IMR-90 (cell line): Measurements from ENCODE around the gene NFKBIA. TPM values are rescaled to one million over a fixed set of nuclear protein-coding genes. Genes with fewer than 3 reads are reported as not detected.

Experiments
- ATAC-seq: fragments of 200-7000 bp; cut with Tn5 transposase; 2 replicates; pipeline ENCODE4 v1.9.1; 2020; ENCODE audit warnings: low read depth, mild to moderate bottlenecking, moderate library complexity
- BruUV-seq: library from RNA; stranded (reverse); fragments of 400-500 nt; replicated peaks from 2 replicates; lab custom pipeline; 2021; lab: Mats Ljungman, UMichigan
- CTCF ChIA-PET: fragments of 300-600 bp; formaldehyde crosslinking; extraction: SDS; loops from one replicate; lab custom pipeline; 2021; ENCODE audit warnings: antibody characterized with exemption; lab: Yijun Ruan, JAX
- POLR2A ChIA-PET: fragments of 300-600 bp; sonication (Branson Sonifier 250); formaldehyde crosslinking; loops from one replicate; lab custom pipeline; 2022; ENCODE audit warnings: antibody characterized with exemption; ENCODE audit not compliant: unreplicated experiment; lab: Charles Lee
- DNase-seq: peaks from one replicate; pipeline ENCODE4 v3.0.0; 2013
- H2AFZ ChIP-seq: replicated peaks from 2 replicates; pipeline ENCODE3; 2013; ENCODE audit warnings: low read length, mild to moderate bottlenecking; ENCODE audit not compliant: poor library complexity
- H2AK5ac ChIP-seq: 2 replicates; pipeline ENCODE4 v1.6.1; 2013; ENCODE audit warnings: low read depth, low read length, inconsistent platforms
- H2AK9ac ChIP-seq: replicated peaks from 2 replicates; pipeline ENCODE3; 2013; ENCODE audit warnings: mild to moderate bottlenecking, low read depth, low read length, moderate library complexity; ENCODE audit not compliant: poor library complexity
- H2BK120ac ChIP-seq: 2 replicates; pipeline ENCODE4 v1.6.1; 2013; ENCODE audit warnings: low read depth, low read length, inconsistent platforms
- H2BK15ac ChIP-seq: 3 replicates; pipeline ENCODE4 v1.6.1; 2013; ENCODE audit warnings: low read depth, low read length, inconsistent platforms
- H2BK20ac ChIP-seq: 2 replicates; pipeline ENCODE4 v1.6.1; 2013; ENCODE audit warnings: low read depth, mild to moderate bottlenecking, inconsistent platforms, low read length, moderate library complexity
- H2BK5ac ChIP-seq: 2 replicates; pipeline ENCODE4 v1.6.1; 2013; ENCODE audit warnings: mild to moderate bottlenecking, low read depth, low read length, inconsistent platforms; ENCODE audit not compliant: poor library complexity, severe bottlenecking
- H3K14ac ChIP-seq: replicated peaks from 2 replicates; pipeline ENCODE4 v1.6.1; 2013; ENCODE audit warnings: low read depth, low read length, inconsistent platforms
- H3K18ac ChIP-seq: 2 replicates; pipeline ENCODE4 v1.6.1; 2013; ENCODE audit warnings: low read depth, low read length, control low read depth
- H3K23ac ChIP-seq: 2 replicates; pipeline ENCODE4 v1.6.1; 2013; ENCODE audit warnings: low read depth, low read length, inconsistent platforms
- H3K27ac ChIP-seq: 2 replicates; pipeline ENCODE4 v1.5.1; 2013; ENCODE audit warnings: mild to moderate bottlenecking, control low read depth, low read length; ENCODE audit not compliant: insufficient read depth
- H3K27me3 ChIP-seq: 2 replicates; pipeline ENCODE4 v1.6.1; 2013; ENCODE audit warnings: low read length; ENCODE audit not compliant: control insufficient read depth, insufficient read depth
- H3K36me3 ChIP-seq: 2 replicates; pipeline ENCODE4 v1.6.1; 2013; ENCODE audit warnings: low read length, mixed read lengths; ENCODE audit not compliant: control insufficient read depth, insufficient read depth
- H3K4ac ChIP-seq: 2 replicates; pipeline ENCODE4 v1.6.1; 2013; ENCODE audit warnings: low read depth, low read length, inconsistent platforms
- H3K4me1 ChIP-seq: 2 replicates; pipeline ENCODE4 v1.6.1; 2013; ENCODE audit warnings: low read length, mixed read lengths; ENCODE audit not compliant: control insufficient read depth, insufficient read depth
- H3K4me2 ChIP-seq: 2 replicates; pipeline ENCODE4 v1.6.1; 2013; ENCODE audit warnings: low read depth, mild to moderate bottlenecking, control low read depth, low read length, moderate library complexity
- H3K4me3 ChIP-seq: 2 replicates; pipeline ENCODE4 v1.5.1; 2013; ENCODE audit warnings: low read depth, mild to moderate bottlenecking, control low read depth, low read length, moderate library complexity; ENCODE audit not compliant: insufficient read depth
- H3K56ac ChIP-seq: 2 replicates; pipeline ENCODE4 v1.6.1; 2013; ENCODE audit warnings: low read length, inconsistent platforms; ENCODE audit not compliant: insufficient read depth; ENCODE audit errors: extremely low read depth
- H3K79me1 ChIP-seq, 2 experiments: 2 replicates each; pipeline ENCODE4 v1.6.1; 2013; ENCODE audit warnings: low read length in 2 of 2, inconsistent platforms in 1 of 2, low read depth in 1 of 2
- H3K9ac ChIP-seq: 2 replicates; pipeline ENCODE4 v1.6.1; 2013; ENCODE audit warnings: low read depth, low read length, control low read depth
- H3K9me1 ChIP-seq: 2 replicates; pipeline ENCODE4 v1.6.1; 2013; ENCODE audit warnings: low read length, inconsistent platforms; ENCODE audit not compliant: insufficient read depth
- H3K9me3 ChIP-seq: 2 replicates; pipeline ENCODE4 v1.6.1; 2013; ENCODE audit warnings: low read length; ENCODE audit not compliant: control insufficient read depth, insufficient read depth
- H4K20me1 ChIP-seq: 2 replicates; pipeline ENCODE4 v1.6.1; 2013; ENCODE audit warnings: low read length, inconsistent platforms; ENCODE audit not compliant: insufficient read depth
- H4K5ac ChIP-seq: 2 replicates; pipeline ENCODE4 v1.6.1; 2013; ENCODE audit warnings: mild to moderate bottlenecking, low read depth, low read length, control low read depth
- H4K8ac ChIP-seq, 2 experiments: 2 replicates each; pipeline ENCODE4 v1.6.1; 2013; ENCODE audit warnings: low read depth in 2 of 2, low read length in 2 of 2, control low read depth in 1 of 2, inconsistent platforms in 1 of 2
- H4K91ac ChIP-seq: 2 replicates; pipeline ENCODE4 v1.6.1; 2013; ENCODE audit warnings: low read depth, low read length, inconsistent platforms; ENCODE audit not compliant: insufficient read depth
- BHLHE40 ChIP-seq: fragments of 150-350 bp; IDR thresholded peaks from 2 replicates; pipeline ENCODE4 v1.6.1; 2016; ENCODE audit warnings: mild to moderate bottlenecking, low read depth, low read length
- CEBPB ChIP-seq: IDR thresholded peaks from 2 replicates; pipeline ENCODE4 v1.6.1; 2012; ENCODE audit warnings: low read depth, low read length, improper control_type of control experiment
- CHD1 ChIP-seq: IDR thresholded peaks from 2 replicates; pipeline ENCODE4 v1.6.1; 2012; ENCODE audit warnings: low read depth, low read length, improper control_type of control experiment
- FOS ChIP-seq: fragments of 150-350 bp; IDR thresholded peaks from 2 replicates; pipeline ENCODE4 v1.6.1; 2016; ENCODE audit warnings: low read depth, low read length
- MAZ ChIP-seq: IDR thresholded peaks from 2 replicates; pipeline ENCODE4 v1.6.1; 2012; ENCODE audit warnings: low read depth, mild to moderate bottlenecking, low read length, improper control_type of control experiment, moderate library complexity, borderline replicate concordance
- MXI1 ChIP-seq: IDR thresholded peaks from 2 replicates; pipeline ENCODE4 v1.6.1; 2012; ENCODE audit warnings: low read depth, mild to moderate bottlenecking, low read length, moderate library complexity, borderline replicate concordance
- NFE2L2 ChIP-seq: fragments of 150-350 bp; IDR thresholded peaks from 2 replicates; pipeline ENCODE4 v1.6.1; 2016; ENCODE audit warnings: low read depth, mild to moderate bottlenecking, low read length
- RAD21 ChIP-seq: IDR thresholded peaks from 2 replicates; pipeline ENCODE4 v1.6.1; 2012; ENCODE audit warnings: low read length, improper control_type of control experiment
- RCOR1 ChIP-seq: IDR thresholded peaks from 2 replicates; pipeline ENCODE4 v1.6.1; 2012; ENCODE audit warnings: mild to moderate bottlenecking, low read length, improper control_type of control experiment; ENCODE audit not compliant: insufficient replicate concordance
- RFX5 ChIP-seq: IDR thresholded peaks from 2 replicates; pipeline ENCODE4 v1.8.0; 2012; ENCODE audit warnings: low read depth, mild to moderate bottlenecking, low read length, moderate library complexity
- SMC3 ChIP-seq: fragments of 150-350 bp; IDR thresholded peaks from 2 replicates; pipeline ENCODE4 v1.6.1; 2016; ENCODE audit warnings: low read depth, mild to moderate bottlenecking, antibody characterized with exemption, low read length, moderate library complexity
- WGBS, 2 experiments: methylation state at CpG; one replicate each; pipeline versions ENCODE4 v1.1.5 to v1.1.7; 2013; ENCODE audit warnings: missing lambda C conversion rate in 2 of 2; ENCODE audit not compliant: insufficient read length in 1 of 2; ENCODE audit errors: extremely low coverage in 2 of 2; 5-methylcytosine and 5-hydroxymethylcytosine counted together
- dilution Hi-C: fragments of 300-500 bp; cut with HindIII; formaldehyde crosslinking; loops from one replicate; pipeline ENCODE4 v1.14.3; 2018; ENCODE audit warnings: low sequenced_read_pairs; ENCODE audit not compliant: unreplicated experiment
- in situ Hi-C: fragments of 300-500 bp; cut with MboI; formaldehyde crosslinking; loops from 3 replicates; pipeline ENCODE4 v1.14.3; 2019; ENCODE audit warnings: low sequenced_read_pairs, inconsistent platforms, mixed read lengths
- intact Hi-C: fragments of 100-400 bp; cut with micrococcal nuclease; formaldehyde crosslinking; loops from 2 replicates; pipeline ENCODE4 v1.10.0; 2022
- polyA plus RNA-seq, 3 experiments: library from polyadenylated mRNA; depleted of rRNA; stranded (reverse); fragments of >200 nt; gene quantifications; 2 replicates each; pipeline ENCODE4 v1.2.3, GENCODE V29; 2012; ENCODE audit warnings: low replicate concordance in 1 of 3
- total RNA-seq: library from RNA; depleted of rRNA; stranded (reverse); fragments of >200 nt; gene quantifications from 2 replicates; pipeline ENCODE4 v1.2.3, GENCODE V29; 2012
- TF ChIP-seq, protein P1 (sequence below): fragments of 150-350 bp; IDR thresholded peaks from 2 replicates; pipeline ENCODE4 v1.6.1; 2017; ENCODE audit warnings: mild to moderate bottlenecking, antibody characterized with exemption, low read length, low read depth
- TF ChIP-seq, protein P2 (sequence below): fragments of 150-350 bp; IDR thresholded peaks from 2 replicates; pipeline ENCODE4 v1.6.1; 2016; ENCODE audit warnings: low read depth, mild to moderate bottlenecking, low read length, moderate library complexity, borderline replicate concordance

The NFKBIA gene
- total and polyA plus RNA-seq, 2 of the 4 experiments (the other 2 are of a cell fraction) = 71.1 to 97.1 TPM

DNA sequence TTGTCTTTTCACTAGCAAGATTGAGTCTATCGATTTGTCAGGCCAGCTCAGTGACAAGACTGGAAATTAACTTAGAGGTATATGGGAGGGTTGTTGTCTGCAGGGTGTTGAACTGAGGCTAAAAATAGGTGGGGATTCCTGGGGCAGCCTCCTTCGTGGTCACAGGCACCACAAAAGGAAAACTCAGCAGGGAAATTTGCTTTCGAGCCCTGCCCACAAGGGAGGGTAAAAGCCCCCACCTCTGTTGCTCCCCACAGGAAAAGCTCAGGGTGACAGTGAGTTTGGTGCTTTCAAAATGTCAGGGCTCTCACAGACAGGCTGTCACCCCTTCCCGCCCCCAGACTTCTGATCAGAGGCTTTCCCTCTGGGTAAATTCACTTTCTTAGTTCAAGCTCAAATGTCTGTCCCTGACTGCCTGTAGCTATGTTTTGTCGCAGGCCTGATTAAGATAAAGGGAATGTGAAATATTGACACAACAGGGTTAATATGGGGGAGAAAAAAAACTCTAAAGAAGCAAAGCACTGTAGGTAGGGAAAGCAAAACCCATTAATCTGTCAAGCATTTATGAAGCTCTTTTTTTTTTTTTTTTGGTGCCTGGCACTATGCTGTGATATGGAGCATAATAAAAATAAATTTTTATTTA is 11.7 kb upstream of the NFKBIA start (continued):
- TF ChIP-seq NFE2L2 (no peak), MXI1 (no peak)

DNA sequence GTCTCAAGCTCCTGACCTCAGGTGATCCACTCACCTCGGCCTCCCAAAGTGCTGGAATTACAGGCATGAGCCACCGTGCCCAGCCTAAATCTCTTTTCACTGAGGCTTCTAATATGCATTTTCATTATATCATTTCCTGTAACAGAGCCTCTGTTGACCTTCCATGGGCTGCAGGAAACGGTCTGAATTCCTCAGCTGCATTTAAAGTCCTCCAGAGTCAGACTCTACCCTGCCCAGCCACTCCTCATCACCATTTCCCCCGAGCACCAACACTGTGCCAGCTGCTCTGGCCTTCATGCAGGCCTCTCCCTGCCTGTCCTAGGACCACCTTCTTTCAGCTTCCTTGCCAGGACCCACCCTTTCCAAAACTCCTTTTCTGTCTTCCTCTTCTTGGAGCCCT is 9.8 kb upstream of the NFKBIA start:
- Histone ChIP-seq H4K8ac (peak overlapping the region; percentile 40 to 91; a peak in 3 of 4 replicates), H3K27me3 (no peaks in the 10 kb centered on the region), H3K14ac (peak overlapping the region; percentile 24), H3K18ac (peak overlapping the region; percentile 51; the same call in 1 of the 2 replicates), H2BK5ac (peak overlapping the region; percentile 46), H4K5ac (peak overlapping the region; percentile 80), H3K56ac (no peak overlapping the region), H3K9me3 (no peaks in the 10 kb centered on the region), H4K20me1 (no peaks in the 10 kb centered on the region), H3K23ac (peak overlapping the region; percentile 54; the same call in 1 of the 2 replicates), H3K9ac (peak overlapping the region; percentile 36; the same call in 1 of the 2 replicates), H2AFZ (peak overlapping the region; percentile 86), H3K9me1 (peaks cover 8% of the 10 kb centered on the region), H2AK5ac (peak overlapping the region; percentile 70; the same call in 1 of the 2 replicates), H3K4ac (peak overlapping the region; percentile 65), H3K27ac (peak overlapping the region; percentile 25; the same call in 1 of the 2 replicates), H4K91ac (peak overlapping the region; percentile 84), H2BK15ac (peak overlapping the region; percentile 86; the same call in 1 of the 3 replicates), H2BK20ac (peak overlapping the region; percentile 36), H2BK120ac (peak overlapping the region; percentile 89), H3K4me1 (peaks cover 14% of the 10 kb centered on the region), H3K4me3 (no peak overlapping the region), H3K36me3 (no peaks in the 10 kb centered on the region), H3K79me1 (peaks cover 0 to 3% of the 10 kb centered on the region in 2 experiments; a peak in 1 of 4 replicates), H2AK9ac (peak overlapping the region; percentile 53), H3K4me2 (0 out of 2 replicates have a peak overlapping the region, but pooled peaks have one; percentile 45)
- BruUV-seq = no TSS peak
- 24% methylated on average over 4 of the region's 4 CpGs; no CpG with 5 or more reads in 1 of the 2 experiments for WGBS, 2 experiments
- ATAC-seq = peak; percentile 70
- in situ Hi-C loops (loop anchor here (5.0 to 25.0 kb wide), 2 partner anchors 277 to 752 kb away; no protein-coding TSS in a partner anchor), dilution Hi-C loops (no loop called here), intact Hi-C loops (loop anchor here (10.0 kb wide), 2 partner anchors 370 to 540 kb away; partner anchors contain the start of genes BAZ1A and FAM177A1)
- DNase-seq = peak; percentile 49
- CTCF ChIA-PET = interaction anchor here (0.6 to 1.5 kb wide), 5 partner anchors 10 to 291 kb away, joined by 3 to 9 read pairs (median 4); partner anchors contain the start of gene NFKBIA
- TF ChIP-seq, protein P1, sequence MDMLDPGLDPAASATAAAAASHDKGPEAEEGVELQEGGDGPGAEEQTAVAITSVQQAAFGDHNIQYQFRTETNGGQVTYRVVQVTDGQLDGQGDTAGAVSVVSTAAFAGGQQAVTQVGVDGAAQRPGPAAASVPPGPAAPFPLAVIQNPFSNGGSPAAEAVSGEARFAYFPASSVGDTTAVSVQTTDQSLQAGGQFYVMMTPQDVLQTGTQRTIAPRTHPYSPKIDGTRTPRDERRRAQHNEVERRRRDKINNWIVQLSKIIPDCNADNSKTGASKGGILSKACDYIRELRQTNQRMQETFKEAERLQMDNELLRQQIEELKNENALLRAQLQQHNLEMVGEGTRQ = no peak
- TF ChIP-seq, protein P2, sequence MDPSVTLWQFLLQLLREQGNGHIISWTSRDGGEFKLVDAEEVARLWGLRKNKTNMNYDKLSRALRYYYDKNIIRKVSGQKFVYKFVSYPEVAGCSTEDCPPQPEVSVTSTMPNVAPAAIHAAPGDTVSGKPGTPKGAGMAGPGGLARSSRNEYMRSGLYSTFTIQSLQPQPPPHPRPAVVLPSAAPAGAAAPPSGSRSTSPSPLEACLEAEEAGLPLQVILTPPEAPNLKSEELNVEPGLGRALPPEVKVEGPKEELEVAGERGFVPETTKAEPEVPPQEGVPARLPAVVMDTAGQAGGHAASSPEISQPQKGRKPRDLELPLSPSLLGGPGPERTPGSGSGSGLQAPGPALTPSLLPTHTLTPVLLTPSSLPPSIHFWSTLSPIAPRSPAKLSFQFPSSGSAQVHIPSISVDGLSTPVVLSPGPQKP = no peak
- TF ChIP-seq RFX5 (no peak), RCOR1 (no peak), BHLHE40 (no peak), SMC3 (no peak), FOS (no peak), MAZ (no peak), CHD1 (no peak), RAD21 (no peak), MXI1 (no peak), NFE2L2 (no peak), CEBPB (no peak)
- POLR2A ChIA-PET = interaction anchor here (0.7 kb wide), 1 partner anchor 202 kb away, joined by 15 read pairs; no protein-coding TSS in a partner anchor
